HepG2 (cell line): Measurements from ENCODE around the gene GALNT17. TPM values are rescaled to one million over a fixed set of nuclear protein-coding genes. Genes with fewer than 3 reads are reported as not detected.

Experiments
- ATAC-seq: fragments of 200-7000 bp; cut with Tn5 transposase; 3 replicates; pipeline ENCODE4 v1.9.1; 2020; ENCODE audit warnings: mild to moderate bottlenecking, moderate library complexity
- BruUV-seq: library from RNA; stranded (reverse); fragments of 400-500 nt; replicated peaks from 2 replicates; lab custom pipeline; 2021; lab: Mats Ljungman, UMichigan
- CTCF ChIA-PET: fragments of 300-600 bp; formaldehyde crosslinking; extraction: SDS; loops from one replicate; lab custom pipeline; 2021; ENCODE audit warnings: low total read pairs, inconsistent platforms, low intra/inter-chr PET ratio; lab: Yijun Ruan, JAX
- POLR2A ChIA-PET: fragments of 350-600 bp; sonication (Branson Sonifier 250); formaldehyde crosslinking; loops from one replicate; lab custom pipeline; 2020; ENCODE audit warnings: antibody characterized with exemption, inconsistent platforms; lab: Yijun Ruan, JAX
- DNase-seq: peaks from one replicate; pipeline ENCODE4 v3.0.0-alpha.2; 2015; ENCODE audit warnings: low spot score
- FAIRE-seq: peaks from 3 replicates; lab custom pipeline; 2011; peaks lifted over from hg19 to GRCh38; lab: Jason Lieb, UNC
- H2AFZ ChIP-seq: one replicate; pipeline ENCODE4 v1.6.1; 2011; ENCODE audit warnings: low read length, inconsistent platforms
- H3K27ac ChIP-seq: fragments of 300-600 bp; 3 replicates; pipeline ENCODE4 v1.8.0; 2011; ENCODE audit warnings: mixed run types, mild to moderate bottlenecking, mixed read lengths, low read length, inconsistent platforms; ENCODE audit not compliant: insufficient read depth; ENCODE audit errors: extremely low read length
- H3K27me3 ChIP-seq, 2 experiments: fragments of 200-600 bp in 1 of 2; 2 replicates in 1 of 2; 3 replicates in 1 of 2; pipeline versions ENCODE4 v1.6.0 to v1.8.0; 2011; ENCODE audit warnings: low read length in 2 of 2, mild to moderate bottlenecking in 2 of 2, moderate library complexity in 2 of 2, inconsistent platforms in 1 of 2; ENCODE audit not compliant: insufficient read depth in 2 of 2, control insufficient read depth in 1 of 2
- H3K36me3 ChIP-seq, 2 experiments: fragments of 200-600 bp in 1 of 2; replicated peaks in 1 of 2; 2 replicates in 1 of 2; 3 replicates in 1 of 2; pipeline versions ENCODE4 v1.5.1 to v1.8.0; 2011; ENCODE audit warnings: low read length in 2 of 2, inconsistent platforms in 1 of 2; ENCODE audit not compliant: insufficient read depth in 2 of 2, control insufficient read depth in 1 of 2
- H3K4me1 ChIP-seq: 2 replicates; pipeline ENCODE4 v1.5.1; 2012; ENCODE audit warnings: low read length, inconsistent platforms; ENCODE audit not compliant: insufficient read depth
- H3K4me2 ChIP-seq: 2 replicates; pipeline ENCODE4 v1.6.0; 2011; ENCODE audit warnings: low read depth, low read length, inconsistent platforms
- H3K4me3 ChIP-seq, 3 experiments: fragments of 200-600 bp in 1 of 3; sonication (generic), shearing (Covaris generic) in 1 of 3; replicated peaks in 1 of 3; 2 replicates each; pipeline ENCODE4 v1.5.1; 2011 to 2016; ENCODE audit warnings: low read length in 3 of 3, inconsistent platforms in 2 of 3, low read depth in 2 of 3, mild to moderate bottlenecking in 2 of 3, control low read depth in 1 of 3, mixed read lengths in 1 of 3; ENCODE audit not compliant: insufficient read depth in 1 of 3
- H3K79me2 ChIP-seq: one replicate; pipeline ENCODE4 v1.6.1; 2011; ENCODE audit warnings: low read length, inconsistent platforms; ENCODE audit not compliant: insufficient read depth
- H3K9ac ChIP-seq: 2 replicates; pipeline ENCODE4 v1.6.0; 2011; ENCODE audit warnings: mild to moderate bottlenecking, low read depth, low read length, inconsistent platforms; ENCODE audit not compliant: insufficient read depth
- H3K9me3 ChIP-seq: 2 replicates; pipeline ENCODE4 v1.5.1; 2012; ENCODE audit warnings: mild to moderate bottlenecking, low read length
- H4K20me1 ChIP-seq: 2 replicates; pipeline ENCODE4 v1.6.0; 2011; ENCODE audit warnings: inconsistent platforms, mild to moderate bottlenecking, low read length, moderate library complexity; ENCODE audit not compliant: insufficient read depth
- BCL6 ChIP-seq: IDR thresholded peaks from 2 replicates; pipeline ENCODE4 v1.6.1; 2016; ENCODE audit warnings: missing genetic modification reagents, missing compliant biosample characterization
- EZH2 ChIP-seq: conservative IDR thresholded peaks from 2 replicates; pipeline ENCODE4 v1.6.1; 2012; ENCODE audit warnings: mild to moderate bottlenecking, low read depth, low read length, moderate library complexity
- GZF1 ChIP-seq: sonication (generic); formaldehyde crosslinking; IDR thresholded peaks from 2 replicates; pipeline ENCODE4 v1.5.1; 2020; ENCODE audit warnings: mild to moderate bottlenecking, missing genetic modification reagents
- MIER2 ChIP-seq: IDR thresholded peaks from 2 replicates; pipeline ENCODE4 v1.6.1; 2016; ENCODE audit warnings: missing biosample characterization, missing genetic modification reagents
- ONECUT2 ChIP-seq: sonication (generic); formaldehyde crosslinking; IDR thresholded peaks from 2 replicates; pipeline ENCODE4 v1.4.0; 2020; ENCODE audit warnings: missing genetic modification reagents
- PAF1 ChIP-seq: IDR thresholded peaks from 2 replicates; pipeline ENCODE4 v1.6.1; 2016; ENCODE audit warnings: missing genetic modification reagents, missing compliant biosample characterization
- RFXANK ChIP-seq: IDR thresholded peaks from 2 replicates; pipeline ENCODE4 v1.6.1; 2016
- SMARCC2 ChIP-seq: fragments of 450-650 bp; IDR thresholded peaks from 2 replicates; pipeline ENCODE4 v1.6.1; 2017; ENCODE audit warnings: antibody characterized with exemption, mild to moderate bottlenecking
- TEAD2 ChIP-seq: sonication (generic); formaldehyde crosslinking; IDR thresholded peaks from 2 replicates; pipeline ENCODE4 v1.9.0; 2021; ENCODE audit warnings: missing genetic modification reagents
- ZBTB3 ChIP-seq: sonication (generic); formaldehyde crosslinking; IDR thresholded peaks from 2 replicates; pipeline ENCODE4 v1.4.0; 2020; ENCODE audit warnings: low read depth, mild to moderate bottlenecking, moderate library complexity, missing genetic modification reagents, borderline replicate concordance
- ZBTB39 ChIP-seq: sonication (generic); formaldehyde crosslinking; IDR thresholded peaks from 2 replicates; pipeline ENCODE4 v1.5.0; 2020; ENCODE audit warnings: missing genetic modification reagents
- ZBTB46 ChIP-seq: sonication (generic); formaldehyde crosslinking; IDR thresholded peaks from 2 replicates; pipeline ENCODE4 v1.4.0; 2020; ENCODE audit warnings: mild to moderate bottlenecking, missing genetic modification reagents, borderline replicate concordance
- ZNF24 ChIP-seq: fragments of 450-650 bp; IDR thresholded peaks from 2 replicates; pipeline ENCODE4 v1.6.1; 2017; ENCODE audit warnings: antibody characterized with exemption, mild to moderate bottlenecking
- ZNF337 ChIP-seq: sonication (generic); formaldehyde crosslinking; IDR thresholded peaks from 2 replicates; pipeline ENCODE4 v1.5.1; 2020; ENCODE audit warnings: missing genetic modification reagents, low read depth, mild to moderate bottlenecking, borderline replicate concordance
- ZNF598 ChIP-seq: sonication (generic); formaldehyde crosslinking; IDR thresholded peaks from 2 replicates; pipeline ENCODE4 v1.5.1; 2020; ENCODE audit warnings: mild to moderate bottlenecking, missing genetic modification reagents, borderline replicate concordance
- ZNF878 ChIP-seq: sonication (generic); formaldehyde crosslinking; IDR thresholded peaks from 2 replicates; pipeline ENCODE4 v1.8.1; 2023; ENCODE audit warnings: mild to moderate bottlenecking, missing genetic modification reagents, moderate library complexity
- WGBS: methylation state at CpG from one replicate; pipeline ENCODE4 v1.1.6; 2017; ENCODE audit warnings: low lambda C conversion rate; 5-methylcytosine and 5-hydroxymethylcytosine counted together
- in situ Hi-C: cut with HindIII; loops from 2 replicates; pipeline ENCODE4 v1.10.0; 2017; ENCODE audit warnings: low pct_unique_long_range_greater_than_20kb; ENCODE audit not compliant: extremely low pct_ligation_motif_present
- intact Hi-C: fragments of 100-400 bp; cut with micrococcal nuclease; formaldehyde crosslinking; loops from one replicate; pipeline ENCODE4 v1.10.0; 2022; ENCODE audit not compliant: unreplicated experiment
- polyA plus RNA-seq, 8 experiments: library from polyadenylated mRNA; depleted of rRNA in 3 of 8; stranded (reverse) in 7 of 8; unstranded in 1 of 8; fragments of >200 nt; fragmentation: Illumina TruSeq in 4 of 8; extraction: Trizol in 4 of 8; gene quantifications; 2 replicates each; pipeline versions ENCODE4 v1.2.1 to v1.2.3, GENCODE V29; 2011 to 2016; ENCODE audit warnings: low read depth in 4 of 8, missing spikeins in 1 of 8, mixed read lengths in 1 of 8; ENCODE audit not compliant: insufficient read depth in 1 of 8
- total RNA-seq, 5 experiments: library from RNA; depleted of rRNA; stranded (reverse); fragments of >200 nt; fragmentation: Illumina TruSeq; extraction: Trizol; gene quantifications; 2 replicates each; pipeline ENCODE4 v1.2.3, GENCODE V29; 2016; ENCODE audit warnings: low read depth in 1 of 5
- TF ChIP-seq, protein P1 (sequence below): sonication (generic); formaldehyde crosslinking; IDR thresholded peaks from 2 replicates; pipeline ENCODE4 v1.8.0; 2022; ENCODE audit warnings: missing genetic modification reagents, mild to moderate bottlenecking, moderate library complexity, borderline replicate concordance
- TF ChIP-seq, protein P2 (sequence below): sonication (generic); formaldehyde crosslinking; IDR thresholded peaks from 2 replicates; pipeline ENCODE4 v1.8.1; 2022; ENCODE audit warnings: mild to moderate bottlenecking, missing genetic modification reagents

The GALNT17 gene
- total and polyA plus RNA-seq, 2 of the 13 experiments (the other 11 are each of a cell fraction or from before 2014, with no cell fraction given), result not detected

GRCh38 chr7:71472962-71473361, 341.0 kb downstream of the GALNT17 start (continued):
- TF ChIP-seq PAF1 (CRISPR knock-in tag), result no peak
- TF ChIP-seq ZBTB3 (CRISPR knock-in tag), result no peak

DNA sequence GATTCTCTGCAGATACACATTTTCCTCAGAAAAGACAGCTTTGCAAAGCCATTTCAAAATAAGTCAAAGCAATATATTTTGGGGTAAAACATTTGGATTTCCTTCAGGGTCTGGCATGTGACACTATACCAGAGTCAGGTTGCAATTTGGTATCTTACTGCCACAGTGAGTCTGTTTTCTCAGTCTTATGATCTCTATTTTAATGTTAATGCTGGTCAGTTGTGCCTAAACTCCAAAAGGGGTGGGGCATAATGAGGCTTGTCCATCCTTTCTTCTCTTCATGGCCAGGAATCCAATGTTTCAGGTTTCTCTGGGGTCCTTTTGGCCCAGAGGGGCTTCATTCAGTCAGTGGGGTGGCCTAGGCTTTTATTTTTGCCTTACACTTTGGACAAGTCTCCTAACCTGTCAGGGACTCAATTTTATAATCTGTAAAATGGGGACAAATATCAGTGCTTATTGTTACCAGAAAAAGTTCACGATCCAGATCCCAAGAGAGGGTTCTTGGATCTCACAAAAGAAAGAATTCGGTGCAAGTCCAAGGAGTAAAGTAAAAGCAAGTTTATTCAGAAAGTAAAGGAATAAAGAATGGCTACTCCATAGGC, 341.5 kb downstream of the GALNT17 start:
- Histone ChIP-seq H2AFZ (no peak overlapping the region), H3K4me1 (no peaks in the 10 kb centered on the region), H3K27me3 (no peaks in the 10 kb centered on the region), H3K27ac (no peak overlapping the region), H3K4me2 (no peak overlapping the region), H3K9me3 (peaks cover 10% of the 10 kb centered on the region), H3K79me2 (no peaks in the 10 kb centered on the region), H3K9ac (no peak overlapping the region), H4K20me1 (no peaks in the 10 kb centered on the region), H3K4me3 (no peak overlapping the region), H3K36me3 (no peaks in the 10 kb centered on the region)
- 1% methylated on average over 2 of the region's 2 CpGs for WGBS
- no peak for FAIRE-seq
- CTCF ChIA-PET, result no interaction called here
- DNase-seq, result no peak
- ATAC-seq, result no peak
- BruUV-seq, result no TSS peak
- in situ Hi-C loops, result no loop called here
- POLR2A ChIA-PET, result no interaction called here
- intact Hi-C loops, result no loop called here
- TF ChIP-seq, protein P1, sequence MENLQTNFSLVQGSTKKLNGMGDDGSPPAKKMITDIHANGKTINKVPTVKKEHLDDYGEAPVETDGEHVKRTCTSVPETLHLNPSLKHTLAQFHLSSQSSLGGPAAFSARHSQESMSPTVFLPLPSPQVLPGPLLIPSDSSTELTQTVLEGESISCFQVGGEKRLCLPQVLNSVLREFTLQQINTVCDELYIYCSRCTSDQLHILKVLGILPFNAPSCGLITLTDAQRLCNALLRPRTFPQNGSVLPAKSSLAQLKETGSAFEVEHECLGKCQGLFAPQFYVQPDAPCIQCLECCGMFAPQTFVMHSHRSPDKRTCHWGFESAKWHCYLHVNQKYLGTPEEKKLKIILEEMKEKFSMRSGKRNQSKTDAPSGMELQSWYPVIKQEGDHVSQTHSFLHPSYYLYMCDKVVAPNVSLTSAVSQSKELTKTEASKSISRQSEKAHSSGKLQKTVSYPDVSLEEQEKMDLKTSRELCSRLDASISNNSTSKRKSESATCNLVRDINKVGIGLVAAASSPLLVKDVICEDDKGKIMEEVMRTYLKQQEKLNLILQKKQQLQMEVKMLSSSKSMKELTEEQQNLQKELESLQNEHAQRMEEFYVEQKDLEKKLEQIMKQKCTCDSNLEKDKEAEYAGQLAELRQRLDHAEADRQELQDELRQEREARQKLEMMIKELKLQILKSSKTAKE (CRISPR knock-in tag), result no peak
- no peak for TF ChIP-seq GZF1 (CRISPR knock-in tag)
- no peak for TF ChIP-seq TEAD2 (CRISPR knock-in tag)
- no peak for TF ChIP-seq ZNF337 (CRISPR knock-in tag)
- no peak for TF ChIP-seq ZNF24
- TF ChIP-seq ZBTB39 (CRISPR knock-in tag), result no peak
- no peak for TF ChIP-seq ZNF878 (CRISPR knock-in tag)
- no peak for TF ChIP-seq EZH2
- TF ChIP-seq BCL6, result no peak
- TF ChIP-seq SMARCC2, result no peak
- no peak for TF ChIP-seq RFXANK (CRISPR knock-in tag)
- no peak for TF ChIP-seq MIER2 (CRISPR knock-in tag)
- TF ChIP-seq ZBTB46 (CRISPR knock-in tag), result no peak
- TF ChIP-seq, protein P2, sequence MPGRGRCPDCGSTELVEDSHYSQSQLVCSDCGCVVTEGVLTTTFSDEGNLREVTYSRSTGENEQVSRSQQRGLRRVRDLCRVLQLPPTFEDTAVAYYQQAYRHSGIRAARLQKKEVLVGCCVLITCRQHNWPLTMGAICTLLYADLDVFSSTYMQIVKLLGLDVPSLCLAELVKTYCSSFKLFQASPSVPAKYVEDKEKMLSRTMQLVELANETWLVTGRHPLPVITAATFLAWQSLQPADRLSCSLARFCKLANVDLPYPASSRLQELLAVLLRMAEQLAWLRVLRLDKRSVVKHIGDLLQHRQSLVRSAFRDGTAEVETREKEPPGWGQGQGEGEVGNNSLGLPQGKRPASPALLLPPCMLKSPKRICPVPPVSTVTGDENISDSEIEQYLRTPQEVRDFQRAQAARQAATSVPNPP (CRISPR knock-in tag), result no peak
- no peak for TF ChIP-seq ONECUT2 (CRISPR knock-in tag)
- TF ChIP-seq ZNF598 (CRISPR knock-in tag), result no peak
